ENCODE data around the gene GAN.

DNA sequence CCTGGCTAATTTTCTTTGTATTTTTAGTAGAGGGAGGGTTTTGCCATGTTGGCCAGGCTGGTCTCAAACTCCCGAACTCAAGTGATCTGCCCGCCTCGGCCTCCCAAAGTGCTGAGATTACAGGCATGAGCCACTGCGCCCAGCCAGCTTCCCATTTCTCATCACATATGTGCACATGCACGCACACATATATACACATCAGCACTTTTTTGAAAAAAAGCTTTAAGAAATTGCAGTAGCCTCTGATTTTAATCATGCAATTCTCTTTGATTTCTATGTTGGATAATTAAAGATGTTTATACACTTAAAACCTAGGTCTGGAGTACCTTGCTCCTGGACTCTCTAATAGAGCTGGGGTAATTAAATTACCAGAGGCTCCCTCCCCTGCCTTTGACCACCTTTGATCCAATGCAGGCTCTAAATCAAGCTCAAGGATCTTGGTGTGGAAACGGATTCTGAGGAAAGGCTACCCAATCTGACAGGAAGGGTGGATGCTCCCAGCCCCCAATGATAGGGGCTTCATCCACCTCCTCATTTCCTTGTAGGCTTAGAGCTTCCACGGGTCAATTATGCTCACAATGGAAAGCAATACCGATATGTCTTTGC is 29.7 kb upstream of the GAN start:
- TF ChIP-seq, protein P1, sequence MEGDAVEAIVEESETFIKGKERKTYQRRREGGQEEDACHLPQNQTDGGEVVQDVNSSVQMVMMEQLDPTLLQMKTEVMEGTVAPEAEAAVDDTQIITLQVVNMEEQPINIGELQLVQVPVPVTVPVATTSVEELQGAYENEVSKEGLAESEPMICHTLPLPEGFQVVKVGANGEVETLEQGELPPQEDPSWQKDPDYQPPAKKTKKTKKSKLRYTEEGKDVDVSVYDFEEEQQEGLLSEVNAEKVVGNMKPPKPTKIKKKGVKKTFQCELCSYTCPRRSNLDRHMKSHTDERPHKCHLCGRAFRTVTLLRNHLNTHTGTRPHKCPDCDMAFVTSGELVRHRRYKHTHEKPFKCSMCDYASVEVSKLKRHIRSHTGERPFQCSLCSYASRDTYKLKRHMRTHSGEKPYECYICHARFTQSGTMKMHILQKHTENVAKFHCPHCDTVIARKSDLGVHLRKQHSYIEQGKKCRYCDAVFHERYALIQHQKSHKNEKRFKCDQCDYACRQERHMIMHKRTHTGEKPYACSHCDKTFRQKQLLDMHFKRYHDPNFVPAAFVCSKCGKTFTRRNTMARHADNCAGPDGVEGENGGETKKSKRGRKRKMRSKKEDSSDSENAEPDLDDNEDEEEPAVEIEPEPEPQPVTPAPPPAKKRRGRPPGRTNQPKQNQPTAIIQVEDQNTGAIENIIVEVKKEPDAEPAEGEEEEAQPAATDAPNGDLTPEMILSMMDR (IDR thresholded peaks at IDR 0.05), result no peak
- TF ChIP-seq POLR2A (IDR thresholded peaks at IDR 0.05), result no peak
- TF ChIP-seq EP300 (IDR thresholded peaks at IDR 0.05), result no peak
